NCI-H2029 treated with DMSO at 0.1 percent for 48 hours (cell line): ENCODE data around the gene MESP1.
"Not testable (repeated sequence)": the region's sequence is repeated elsewhere in the genome, so short reads cannot be mapped to it uniquely, and the experiment has no call there.

Experiments used
- DNase-seq: peaks from one replicate; lab custom pipeline; 2025; lab: John Stamatoyannopoulos, UW

Gene MESP1

DNA sequence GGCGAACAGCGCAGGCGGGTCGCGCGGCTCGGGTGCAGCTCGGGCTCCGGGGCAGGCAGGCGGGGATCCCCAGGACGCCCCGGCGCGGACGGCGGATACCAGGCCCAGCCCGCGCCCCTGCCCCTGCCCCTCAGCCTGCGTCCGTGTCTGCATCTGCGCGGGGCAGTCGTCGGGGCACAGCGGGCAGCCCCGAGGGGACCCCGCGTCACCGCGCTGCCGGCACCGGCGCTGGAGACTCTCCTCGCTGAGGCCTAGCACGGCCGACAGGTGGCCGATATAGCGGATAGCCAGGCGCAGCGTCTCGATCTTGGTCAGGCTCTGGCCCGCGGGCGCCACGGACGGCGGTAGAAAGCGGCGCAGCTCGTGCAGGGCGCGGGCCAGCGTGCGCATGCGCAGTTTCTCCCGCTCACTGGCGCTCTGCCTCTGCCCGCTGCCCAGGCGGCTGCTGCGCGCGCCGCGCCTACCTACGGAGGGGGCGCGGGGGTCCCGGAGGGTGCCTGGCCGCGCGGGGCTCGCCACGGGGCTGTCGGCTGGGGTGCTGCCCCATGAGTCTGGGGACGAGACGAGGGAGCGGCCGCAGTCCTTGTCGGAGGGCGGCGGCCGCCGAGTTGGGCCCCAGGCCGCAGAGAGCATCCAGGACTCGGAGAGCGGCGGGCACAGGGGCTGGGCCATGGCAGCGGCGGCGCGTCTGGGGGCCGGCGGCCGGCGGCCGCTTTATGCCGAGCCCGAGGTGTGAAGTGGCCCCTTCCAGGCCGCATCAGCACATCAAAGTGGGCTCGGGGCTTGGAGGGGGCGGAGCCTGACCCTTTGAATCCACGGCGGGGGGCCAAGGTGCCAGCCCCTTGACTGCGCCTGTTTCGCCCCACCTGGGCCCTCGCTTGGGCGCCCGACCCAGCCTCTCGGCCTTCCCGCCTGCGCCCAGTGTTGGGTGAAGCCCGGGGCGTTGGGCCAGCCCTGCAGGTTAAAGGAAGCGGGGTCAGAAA lies at the start of gene MESP1:
TSS of gene MESP1 (minus strand) at position 690 of the 983 bp plus-strand sequence. CDS start at position 672, 18 bp downstream.
- peak; percentile 9 for DNase-seq

- DNase-seq = no peak
Measured at GRCh38 chr15:89799918-89800498, 49.0 kb upstream of the MESP1 start.

DNA sequence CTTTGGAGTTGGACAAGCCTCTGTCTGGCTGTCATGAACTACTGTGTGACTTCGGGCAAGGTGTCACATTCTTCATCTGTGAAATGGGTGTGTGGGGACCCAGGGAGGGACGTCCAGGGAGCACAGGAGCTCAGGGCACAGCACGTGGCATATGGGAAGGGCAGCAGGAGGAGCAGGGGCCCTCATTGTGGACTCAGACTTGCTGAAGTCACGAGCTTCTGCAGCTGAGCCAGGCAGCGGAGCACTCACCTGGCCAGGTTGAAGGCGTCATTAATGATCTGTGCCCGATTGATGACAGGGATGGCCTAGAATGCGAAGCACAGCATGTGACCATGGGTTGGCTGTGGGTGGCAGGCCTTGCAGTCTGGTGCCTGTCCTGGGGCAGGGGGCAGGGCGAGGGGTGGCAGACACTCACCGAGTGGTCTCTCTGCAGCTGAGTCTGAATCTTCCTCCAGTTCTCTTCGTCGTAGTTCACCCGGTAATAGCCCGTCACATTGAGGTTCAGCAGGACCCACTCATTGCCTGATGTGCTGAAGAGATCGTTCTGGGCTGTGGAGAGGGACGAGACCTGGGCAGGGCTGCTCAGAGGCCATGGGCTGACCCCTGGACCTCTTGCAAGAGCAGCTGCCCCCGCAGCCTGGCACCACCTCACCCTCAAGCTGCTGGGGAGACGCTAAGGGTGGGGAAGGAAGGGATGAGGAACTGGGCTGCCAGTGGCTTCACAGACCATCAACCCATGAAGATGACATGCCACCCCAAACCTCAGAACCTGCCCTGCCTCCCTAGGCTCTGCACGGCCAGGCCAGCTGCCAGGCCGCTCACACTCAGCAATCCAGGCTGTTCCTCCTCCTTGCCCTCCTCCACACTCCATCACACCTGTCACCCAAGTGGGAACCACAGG lies 48.2 kb upstream of the MESP1 start:
- DNase-seq = no peak

- no peak for DNase-seq
Measured at GRCh38 chr15:89797678-89798201, 46.7 kb upstream of the MESP1 start.

GRCh38 chr15:89795996-89796395 lies 44.9 kb upstream of the MESP1 start:
- DNase-seq = no peak

DNA sequence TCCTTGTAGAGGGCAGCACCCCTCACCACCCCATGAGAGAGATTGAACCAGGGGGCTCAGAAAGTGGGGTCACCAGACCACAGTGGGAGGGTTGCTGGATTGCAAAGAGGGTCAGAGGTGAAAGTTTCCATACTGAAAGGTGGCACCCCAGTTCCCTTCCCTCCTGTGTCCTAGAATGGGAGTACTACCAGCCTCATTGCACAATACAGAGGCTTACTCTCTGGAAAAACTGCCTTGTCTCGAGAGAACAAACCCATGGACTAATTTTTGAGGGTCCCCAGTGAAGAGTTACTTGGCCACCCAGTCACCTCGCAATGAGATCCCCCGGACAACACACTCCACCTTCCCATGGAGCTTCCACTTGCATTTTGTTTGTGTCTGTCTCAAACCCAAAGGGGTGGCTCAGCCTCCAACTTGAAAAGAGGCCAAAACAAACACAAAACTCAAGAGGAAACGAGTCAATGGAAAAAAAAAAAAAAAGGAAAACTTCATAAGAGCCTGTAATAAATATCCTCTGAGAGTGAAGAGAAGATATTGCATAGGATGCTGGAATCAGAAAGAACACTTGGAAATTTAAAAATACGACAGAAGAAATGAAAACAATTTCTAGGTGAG lies 43.7 kb upstream of the MESP1 start:
- no peak for DNase-seq

DNA sequence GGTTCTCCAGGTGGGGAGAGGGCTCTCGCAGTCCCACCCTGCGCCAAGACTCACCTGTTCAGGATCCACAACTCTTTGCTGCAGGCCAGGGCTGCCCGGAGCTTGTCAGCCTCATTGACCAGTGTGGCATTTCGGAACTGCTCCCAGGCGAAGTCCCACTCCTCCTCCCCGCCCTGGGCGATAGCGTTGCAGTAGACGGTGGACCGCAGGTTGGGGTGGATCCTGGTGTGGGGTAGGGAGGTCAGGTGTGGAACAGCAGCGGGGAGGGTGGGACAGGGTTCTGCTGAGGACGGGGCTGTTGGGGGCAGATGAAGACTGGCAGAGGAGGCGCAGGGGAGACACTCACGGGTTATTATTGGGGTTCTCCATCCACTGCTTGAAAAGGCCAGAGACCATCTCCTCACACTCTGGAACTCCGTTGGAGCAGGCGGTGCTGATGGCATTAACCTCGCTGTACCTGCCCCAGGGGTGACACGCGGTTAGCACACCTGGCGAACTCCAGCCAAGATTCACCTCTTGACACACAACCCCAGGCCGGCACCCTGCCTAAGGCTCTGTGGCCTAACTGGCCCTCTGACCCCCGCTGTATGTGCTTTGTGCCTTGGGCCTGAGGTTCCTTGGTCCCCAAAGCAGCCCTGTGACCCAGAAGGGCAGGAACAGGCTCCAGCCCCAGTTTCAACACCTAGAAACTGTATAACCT lies 41.2 kb upstream of the MESP1 start:
- no peak for DNase-seq

DNA sequence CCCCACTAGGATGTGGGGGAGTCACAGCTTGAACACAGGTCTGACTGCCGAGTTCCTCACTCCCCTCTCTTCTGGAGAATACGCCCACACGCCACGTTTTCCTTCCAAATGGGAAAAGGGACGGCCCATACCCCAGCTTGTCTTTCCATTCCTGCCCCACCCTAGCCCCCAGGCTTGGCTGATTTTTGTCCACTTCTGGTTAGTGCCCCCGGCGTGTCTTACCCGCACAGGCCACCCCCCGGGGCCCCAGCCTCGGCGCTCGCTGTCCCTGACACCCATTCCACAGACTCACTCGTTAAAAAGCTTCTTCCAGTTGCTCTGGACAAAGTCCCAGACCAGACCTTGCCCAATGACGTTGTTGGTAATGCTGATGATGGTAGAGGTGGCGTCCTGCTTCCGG lies 39.6 kb upstream of the MESP1 start:
- no peak for DNase-seq

- no peak for DNase-seq
Measured at GRCh38 chr15:89790206-89790605, 39.2 kb upstream of the MESP1 start.

- DNase-seq = not testable (repeated sequence)
Measured at GRCh38 chr15:89788585-89788984, 37.5 kb upstream of the MESP1 start.

GRCh38 chr15:89787944-89788343 lies 36.9 kb upstream of the MESP1 start:
- no peak for DNase-seq

DNA sequence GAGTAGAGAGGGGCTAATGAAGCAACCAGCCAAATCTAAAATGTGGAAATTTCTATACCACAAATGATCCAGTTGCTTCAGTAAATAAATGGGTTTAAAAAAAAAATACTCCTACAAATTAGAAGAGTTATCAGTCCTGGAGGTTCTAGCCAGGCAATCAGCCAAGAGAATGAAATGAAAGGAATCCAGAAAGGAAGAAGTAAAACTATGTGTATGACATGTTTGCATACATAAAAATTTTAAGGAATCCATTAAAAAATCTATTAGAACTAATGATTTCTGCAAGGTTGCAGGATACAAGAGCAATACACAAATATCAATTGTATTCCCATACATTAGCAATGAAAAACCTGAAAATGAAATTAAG lies 34.7 kb upstream of the MESP1 start:
- DNase-seq = no peak

- DNase-seq = no peak
Measured at GRCh38 chr15:89785064-89785773, 34.2 kb upstream of the MESP1 start.

GRCh38 chr15:89784686-89784960 lies 33.6 kb upstream of the MESP1 start:
- DNase-seq = no peak

GRCh38 chr15:89783861-89784685 lies 33.0 kb upstream of the MESP1 start:
- no peak for DNase-seq

DNA sequence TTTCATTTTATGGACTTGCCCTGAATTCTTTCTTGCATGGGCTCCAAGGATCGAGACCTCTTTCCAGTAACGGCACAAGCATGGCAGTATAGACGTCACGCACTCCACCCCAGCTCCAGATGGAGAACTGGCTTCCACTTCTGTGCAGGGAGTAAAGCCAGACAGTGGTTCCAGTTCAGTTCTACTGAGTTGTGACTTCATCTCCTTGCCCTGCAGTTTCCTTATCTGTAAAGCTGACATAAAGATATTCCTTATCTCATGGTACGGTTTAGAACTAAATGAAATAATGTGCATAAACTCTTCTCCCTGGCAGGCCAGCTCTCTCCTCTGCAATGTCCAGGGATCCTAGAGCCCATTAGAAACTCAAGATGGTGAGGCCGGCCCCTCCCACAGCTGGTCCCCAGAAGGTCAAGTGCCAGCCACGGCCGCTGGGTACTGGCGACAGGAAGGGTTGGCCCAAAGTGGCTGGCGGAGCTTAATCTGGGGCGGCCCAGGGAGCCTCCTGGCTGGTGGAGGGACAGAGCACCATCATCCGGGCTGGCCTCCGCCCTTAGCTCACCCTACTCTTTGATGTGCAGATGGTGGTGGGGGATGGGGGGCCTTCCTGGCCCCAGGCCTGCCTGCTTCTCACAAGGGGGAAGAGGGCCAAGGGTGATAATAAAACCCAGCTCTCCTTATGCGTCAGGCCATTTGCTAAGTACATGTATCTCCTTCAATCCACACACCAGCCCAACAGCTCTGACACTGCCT lies 32.2 kb upstream of the MESP1 start:
- no peak for DNase-seq

- not testable (repeated sequence) for DNase-seq
Measured at GRCh38 chr15:89782619-89782950, 31.5 kb upstream of the MESP1 start.

DNA sequence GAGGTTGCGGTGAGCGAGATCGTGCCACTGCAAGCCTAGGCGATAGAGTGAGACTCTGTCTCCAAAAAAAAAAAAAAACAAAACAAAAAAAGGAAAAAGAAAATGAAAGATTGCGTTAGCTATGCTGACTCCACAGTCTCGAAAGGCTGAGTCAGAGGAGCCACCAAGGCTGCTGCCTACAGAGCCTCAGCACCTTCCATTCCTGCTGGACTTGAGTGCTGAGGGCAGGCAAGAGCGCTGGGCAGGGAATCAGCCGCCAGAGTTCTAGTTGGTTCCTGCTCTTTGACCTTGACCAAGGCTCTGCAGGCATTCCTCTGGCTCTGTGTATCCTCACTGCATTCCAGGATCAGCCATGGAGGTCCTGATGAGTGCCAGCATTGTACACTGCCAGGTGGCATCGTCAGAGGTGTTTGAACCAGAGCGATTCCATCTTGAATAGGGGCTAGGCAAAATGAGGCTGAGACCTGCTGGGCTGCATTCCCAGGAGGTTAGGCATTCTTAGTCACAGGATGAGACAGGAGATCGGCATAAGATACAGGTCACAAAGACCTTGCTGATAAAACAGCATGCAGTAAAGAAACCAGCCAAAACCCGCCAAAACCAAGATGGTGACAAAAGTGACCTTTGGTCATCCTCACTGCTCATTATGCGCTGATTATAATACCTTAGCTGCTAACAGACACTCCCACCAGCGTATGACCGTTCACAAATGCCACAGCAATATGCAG lies 31.0 kb upstream of the MESP1 start:
- DNase-seq = no peak
